ENCODE results near the gene S1PR1. TPM values are rescaled to one million over a fixed set of nuclear protein-coding genes. Genes with fewer than 3 reads are reported as not detected.
A peak's percentile ranks its signal among the peaks of the same experiment; 100 is the strongest.

The S1PR1 gene
- total RNA-seq, 1 donor from 2014 or later = 0.26 TPM

DNA sequence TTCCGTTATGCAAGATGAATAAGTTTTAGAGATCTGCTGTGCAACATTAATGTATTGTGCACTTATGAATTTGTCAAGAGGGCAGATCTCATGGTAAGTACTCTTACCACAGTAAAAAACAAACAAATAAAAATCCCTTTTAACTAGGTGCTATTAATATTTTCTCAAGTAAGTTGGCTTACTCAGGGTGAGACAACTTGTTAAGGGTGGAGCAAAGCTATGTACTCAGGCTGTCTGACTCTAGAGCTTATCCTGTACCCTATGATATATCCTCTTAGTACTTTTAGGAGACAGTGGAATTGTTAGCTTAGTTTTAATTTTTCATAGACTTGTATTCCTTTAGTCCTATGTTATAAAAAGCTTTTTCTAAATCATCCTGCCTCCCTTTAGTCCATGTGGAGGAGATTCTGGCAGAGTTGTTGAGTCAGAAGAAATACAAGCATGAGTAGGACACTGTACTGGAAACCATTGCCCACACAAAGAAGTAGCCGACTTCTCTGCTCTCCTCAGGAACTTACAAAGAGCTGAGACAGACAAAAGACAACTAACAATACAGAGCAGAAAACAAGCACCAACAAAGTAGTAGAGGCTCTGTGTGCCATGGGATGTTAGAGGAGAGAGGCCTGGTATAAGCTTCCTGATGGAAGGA is 49.2 kb downstream of the S1PR1 start:
- no peak for FAIRE-seq
- DNase-seq (ENCODE audit: low read depth) = peak; percentile 27
- Histone ChIP-seq H3K4me3 (ENCODE audit: low read depth, low read length) (no peak overlapping the region), H3K36me3 (ENCODE audit: control insufficient read depth, insufficient read depth, low read length) (no peaks in the 10 kb centered on the region), H3K27me3 (ENCODE audit: control insufficient read depth, insufficient read depth, low read length) (peaks cover 5% of the 10 kb centered on the region)
- TF ChIP-seq, protein P1, sequence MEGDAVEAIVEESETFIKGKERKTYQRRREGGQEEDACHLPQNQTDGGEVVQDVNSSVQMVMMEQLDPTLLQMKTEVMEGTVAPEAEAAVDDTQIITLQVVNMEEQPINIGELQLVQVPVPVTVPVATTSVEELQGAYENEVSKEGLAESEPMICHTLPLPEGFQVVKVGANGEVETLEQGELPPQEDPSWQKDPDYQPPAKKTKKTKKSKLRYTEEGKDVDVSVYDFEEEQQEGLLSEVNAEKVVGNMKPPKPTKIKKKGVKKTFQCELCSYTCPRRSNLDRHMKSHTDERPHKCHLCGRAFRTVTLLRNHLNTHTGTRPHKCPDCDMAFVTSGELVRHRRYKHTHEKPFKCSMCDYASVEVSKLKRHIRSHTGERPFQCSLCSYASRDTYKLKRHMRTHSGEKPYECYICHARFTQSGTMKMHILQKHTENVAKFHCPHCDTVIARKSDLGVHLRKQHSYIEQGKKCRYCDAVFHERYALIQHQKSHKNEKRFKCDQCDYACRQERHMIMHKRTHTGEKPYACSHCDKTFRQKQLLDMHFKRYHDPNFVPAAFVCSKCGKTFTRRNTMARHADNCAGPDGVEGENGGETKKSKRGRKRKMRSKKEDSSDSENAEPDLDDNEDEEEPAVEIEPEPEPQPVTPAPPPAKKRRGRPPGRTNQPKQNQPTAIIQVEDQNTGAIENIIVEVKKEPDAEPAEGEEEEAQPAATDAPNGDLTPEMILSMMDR (IDR thresholded peaks at IDR 0.05; ENCODE audit: insufficient read depth, low read length, severe bottlenecking) = no peak

DNA sequence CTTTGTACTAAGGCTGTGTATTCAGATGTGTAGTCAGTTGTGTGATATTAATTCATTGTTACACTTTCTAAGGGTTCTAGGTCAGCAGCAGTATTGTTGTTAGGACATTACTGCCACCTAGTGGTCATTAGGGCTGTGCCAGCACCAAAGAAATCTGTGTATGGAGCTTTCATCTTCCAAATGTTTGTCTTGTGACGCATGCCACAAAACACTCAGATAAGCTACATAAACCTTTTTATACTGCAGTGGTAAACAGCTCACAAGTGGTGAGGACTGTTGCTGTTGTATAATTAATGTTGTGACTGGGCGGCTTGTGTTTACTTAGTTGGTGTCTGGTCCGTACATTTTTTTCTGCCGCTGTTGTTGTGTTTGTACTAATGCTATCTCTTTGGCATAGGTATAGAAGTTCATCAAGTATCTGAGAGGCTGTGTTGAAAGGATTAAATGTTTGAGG is 51.7 kb downstream of the S1PR1 start:
- FAIRE-seq (peak; percentile 89), DNase-seq (ENCODE audit: low read depth) (peak; percentile 88)
- peaks cover 2% of the 10 kb centered on the region for H3K27me3 ChIP-seq (ENCODE audit: control insufficient read depth, insufficient read depth, low read length)
- no peak overlapping the region for H3K4me3 ChIP-seq (ENCODE audit: low read depth, low read length)
- TF ChIP-seq, protein P1 (IDR thresholded peaks at IDR 0.05; ENCODE audit: insufficient read depth, low read length, severe bottlenecking) = peak; percentile 87
- no peaks in the 10 kb centered on the region for H3K36me3 ChIP-seq (ENCODE audit: control insufficient read depth, insufficient read depth, low read length)

DNA sequence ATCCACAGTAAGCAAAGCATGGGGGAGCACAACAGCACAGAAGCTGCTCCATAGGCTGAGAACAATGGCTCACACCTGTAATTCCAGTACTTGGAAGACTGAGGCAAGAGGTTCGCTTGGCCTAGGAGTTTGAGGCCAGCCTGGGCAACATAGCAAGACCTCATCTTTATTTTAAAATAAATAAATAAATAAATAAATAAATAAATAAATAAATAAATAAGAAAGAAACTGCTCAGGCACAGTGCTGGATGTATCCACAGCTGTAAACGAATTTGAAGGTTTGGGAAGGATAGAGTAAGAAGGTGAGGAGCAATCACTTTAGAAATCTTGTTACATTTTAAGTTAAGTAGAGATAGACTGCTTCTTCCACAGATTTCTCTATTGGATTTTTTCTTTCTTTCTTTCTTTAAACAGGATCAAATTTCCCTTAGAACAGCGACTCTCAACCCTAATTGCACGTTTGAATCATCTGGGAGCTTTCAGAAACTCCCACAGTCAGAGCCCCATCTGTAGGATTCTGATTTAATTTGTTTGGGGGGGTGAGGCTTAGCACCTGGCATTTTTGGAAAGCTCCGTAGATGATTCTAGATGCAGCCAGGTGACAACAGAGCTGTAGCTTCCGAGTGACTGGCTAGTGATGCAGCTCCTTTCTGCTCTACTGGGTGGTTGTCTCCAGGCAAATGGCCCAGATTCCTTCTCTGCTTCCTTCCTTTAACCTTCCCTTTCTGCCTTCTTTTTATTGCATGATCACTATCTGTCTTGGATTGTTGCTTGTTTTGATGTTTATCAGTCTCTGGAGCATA is 53.5 kb downstream of the S1PR1 start:
- H3K36me3 ChIP-seq (ENCODE audit: control insufficient read depth, insufficient read depth, low read length) = no peaks in the 10 kb centered on the region
- no peak overlapping the region for H3K4me3 ChIP-seq (ENCODE audit: low read depth, low read length)
- no peak for FAIRE-seq
- no peak for DNase-seq (ENCODE audit: low read depth)
- TF ChIP-seq, protein P1 (IDR thresholded peaks at IDR 0.05; ENCODE audit: insufficient read depth, low read length, severe bottlenecking) = no peak
- H3K27me3 ChIP-seq (ENCODE audit: control insufficient read depth, insufficient read depth, low read length) = peaks cover 2% of the 10 kb centered on the region

Other genes with a start within 250 kb of the S1PR1 start
- gene DPH5, start 211.2 kb upstream of the S1PR1 start, total RNA-seq = 21.5 and 42.4 TPM in 2 replicates